Activated gamma-delta T cell (primary cell): ENCODE results near the gene ARMCX5.

Source experiments
- DNase-seq: peaks from one replicate; lab custom pipeline; 2025; lab: John Stamatoyannopoulos, UW
- total RNA-seq, 2 donors: gene quantifications; one replicate each; lab custom pipeline; 2026; lab: John Stamatoyannopoulos, UW

ARMCX5 gene
- total RNA-seq: 18.8 to 26.9 reads per million in 2 donors

DNA sequence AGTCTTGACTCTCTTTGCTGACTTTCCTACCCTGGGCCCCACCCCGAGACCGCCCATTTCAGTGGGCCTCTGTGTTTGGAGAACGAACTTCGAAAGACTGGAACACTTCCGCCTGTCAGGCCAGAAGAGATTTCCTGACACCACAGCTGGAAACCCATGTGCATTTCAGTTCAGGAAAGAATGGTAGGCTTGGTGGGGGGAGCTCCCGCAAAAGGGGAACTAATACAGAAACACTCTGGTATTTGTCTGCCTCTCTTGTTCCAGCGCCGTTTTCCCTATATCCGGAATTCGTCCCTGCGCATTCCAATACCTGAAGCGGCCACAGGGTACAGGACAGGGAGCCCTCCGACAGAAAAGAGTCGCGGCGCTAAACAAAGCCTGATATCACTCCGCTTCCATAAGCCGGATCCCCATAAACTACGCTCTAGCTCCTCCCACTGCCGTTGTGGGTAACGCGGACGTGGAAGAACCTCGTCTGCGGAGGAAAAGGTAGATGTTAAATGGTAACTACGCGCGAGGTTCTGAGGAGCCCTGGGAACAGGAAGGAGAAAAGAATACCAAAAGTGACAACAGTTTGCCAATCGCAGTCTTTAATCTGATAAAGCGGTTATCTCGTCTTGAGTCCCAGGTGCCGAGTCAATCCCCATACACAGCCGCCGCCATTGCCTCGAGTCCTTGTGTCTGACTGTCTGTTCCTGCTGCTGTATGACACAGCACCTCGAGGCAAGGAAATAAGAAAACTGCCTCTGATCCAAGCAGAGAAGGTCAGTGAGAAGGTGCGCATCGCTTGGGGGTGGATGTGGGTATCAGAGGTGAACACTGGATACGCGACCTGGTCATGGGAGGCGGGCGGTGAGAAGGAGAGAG is at the start of gene ARMCX5:
ARMCX5 (plus strand) TSS at position 432 of the 867 bp plus-strand sequence. CDS start 2,627 bp downstream, outside the sequence.
- DNase-seq: no peak

DNA sequence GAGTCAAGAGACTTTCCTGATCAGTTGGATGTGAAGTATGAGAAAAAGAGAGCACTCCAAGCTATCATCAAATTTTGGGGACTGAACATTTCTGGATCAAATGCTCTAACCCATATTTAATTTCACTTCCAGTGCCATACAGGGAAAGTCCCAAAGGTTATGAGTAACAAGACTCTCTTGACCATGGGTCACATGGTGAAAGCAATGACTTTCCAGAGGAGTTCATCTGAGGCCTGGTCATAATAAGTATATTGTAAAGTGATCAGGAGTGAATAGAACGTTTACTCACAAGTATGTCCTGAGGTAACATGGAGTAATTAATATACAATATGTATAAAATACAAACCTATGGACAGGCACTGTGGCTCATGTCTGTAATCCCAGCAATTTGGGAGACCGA is 40.7 kb upstream of the ARMCX5 start:
- no peak for DNase-seq

DNA sequence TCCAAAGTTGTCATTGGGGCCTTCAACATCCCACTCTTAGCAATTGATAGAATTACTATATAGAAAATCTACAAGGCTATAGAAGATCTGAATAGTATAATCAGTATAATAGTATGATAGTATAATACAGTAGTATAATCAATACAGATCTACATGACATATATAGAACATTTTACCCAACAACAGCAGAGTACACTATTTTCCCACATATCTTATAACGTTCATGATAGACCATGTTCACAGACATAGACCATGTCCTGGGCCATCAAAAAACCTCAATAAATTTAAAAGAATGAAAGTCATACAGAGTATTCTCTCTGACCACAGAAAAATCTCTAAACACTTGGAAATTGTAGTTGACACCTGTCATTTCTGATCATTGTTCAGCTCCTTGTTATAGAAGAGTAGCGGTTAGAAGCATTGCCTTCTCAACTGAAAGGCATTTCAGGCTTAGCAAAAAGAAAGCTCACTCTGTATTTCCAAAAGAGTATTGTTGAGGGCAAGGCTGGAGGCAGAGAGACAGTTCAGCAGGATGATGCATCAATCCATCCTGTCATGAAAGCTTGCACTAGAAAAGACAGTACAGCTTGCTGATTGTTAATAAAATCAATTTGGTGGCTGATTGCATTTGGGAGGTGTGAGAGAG is 38.8 kb upstream of the ARMCX5 start:
- DNase-seq: no peak

DNA sequence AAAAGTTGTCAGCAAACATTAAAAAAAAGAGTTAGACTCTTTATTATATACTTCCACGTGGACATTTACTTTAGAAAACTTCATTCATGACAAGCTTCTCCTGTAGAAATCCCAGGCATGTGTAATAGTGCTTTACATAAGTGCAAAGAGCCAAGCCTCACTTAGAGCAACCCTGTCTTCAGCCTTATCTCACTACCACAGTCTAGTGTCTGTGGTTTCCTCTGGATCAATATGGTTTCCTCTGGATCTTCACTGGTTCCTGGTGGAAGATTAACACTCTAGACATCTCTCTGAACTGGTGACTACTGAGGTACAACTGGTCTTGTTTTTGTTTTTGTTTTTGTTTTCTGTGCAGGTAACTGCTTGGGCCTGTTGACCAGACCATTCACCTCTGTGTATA is 18.4 kb upstream of the ARMCX5 start:
- no peak for DNase-seq

DNA sequence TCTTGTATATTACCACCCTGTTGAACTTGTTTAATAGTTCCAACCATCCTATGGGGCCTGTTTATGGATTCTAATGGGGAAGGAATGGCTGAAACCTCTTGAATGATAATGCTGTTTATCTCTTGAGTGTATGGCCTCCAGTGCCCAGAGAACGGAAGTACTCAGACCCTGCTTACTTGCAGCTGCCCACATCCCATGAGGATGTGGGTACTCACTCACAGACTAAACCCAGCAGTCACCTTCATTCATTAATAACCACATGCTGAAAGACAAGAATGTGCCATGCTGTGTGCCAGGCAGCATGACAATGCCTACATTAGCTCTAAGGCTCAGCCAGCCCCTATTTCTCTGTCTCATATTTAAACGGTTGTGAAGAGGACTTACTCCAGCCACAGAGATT is 5.9 kb upstream of the ARMCX5 start:
- no peak for DNase-seq

DNA sequence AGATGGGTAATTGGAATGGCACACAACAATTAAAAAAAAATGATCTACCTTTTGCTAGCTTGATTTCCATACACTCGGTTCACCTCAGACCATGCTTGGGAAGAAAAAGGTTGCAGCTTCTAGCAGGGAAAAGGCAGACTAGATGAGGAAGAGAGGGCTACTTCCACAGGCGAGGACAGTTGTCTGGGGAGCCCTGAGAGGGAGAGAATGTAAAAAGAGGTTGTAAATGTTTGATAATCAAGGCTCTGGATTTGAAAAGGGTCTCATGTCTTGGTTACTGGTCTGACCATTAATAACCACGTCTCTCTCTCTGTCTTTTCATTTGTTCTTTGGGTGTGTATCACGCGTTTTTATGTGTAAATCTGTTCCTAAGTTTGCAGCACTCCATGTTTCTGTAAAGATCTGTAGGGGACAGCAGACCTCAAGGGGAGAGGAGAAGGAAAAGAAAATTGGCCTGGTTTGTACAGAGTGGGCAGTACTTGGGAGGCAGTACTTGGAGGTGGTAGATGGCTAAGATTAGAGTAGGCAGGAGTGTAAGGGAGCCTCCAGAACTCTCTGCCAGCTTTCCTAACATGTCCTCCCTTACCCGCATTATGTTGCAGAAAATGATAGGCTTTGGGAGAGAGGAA is 750 bp downstream of the ARMCX5 start:
- no peak for DNase-seq

DNA sequence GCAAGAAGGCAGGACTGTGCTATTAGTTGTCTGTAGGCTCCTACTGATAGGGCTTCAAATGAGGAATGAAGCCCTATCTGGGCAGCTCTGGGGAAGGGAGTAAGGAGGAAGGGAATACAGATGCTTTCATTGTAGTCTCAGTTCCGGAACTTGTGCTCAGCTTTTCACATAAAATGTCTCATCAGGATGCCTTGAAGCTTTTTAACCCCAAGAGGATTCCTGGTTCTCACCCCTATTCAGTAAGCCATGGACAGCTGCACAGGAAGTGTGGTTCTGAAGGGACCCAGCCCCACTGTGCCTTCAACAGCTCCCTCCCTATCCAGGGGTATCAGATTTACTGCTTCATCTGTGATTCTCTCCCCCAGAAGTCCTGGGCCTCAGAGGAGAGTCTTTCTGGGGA is 5.0 kb downstream of the ARMCX5 start:
- DNase-seq: no peak

DNA sequence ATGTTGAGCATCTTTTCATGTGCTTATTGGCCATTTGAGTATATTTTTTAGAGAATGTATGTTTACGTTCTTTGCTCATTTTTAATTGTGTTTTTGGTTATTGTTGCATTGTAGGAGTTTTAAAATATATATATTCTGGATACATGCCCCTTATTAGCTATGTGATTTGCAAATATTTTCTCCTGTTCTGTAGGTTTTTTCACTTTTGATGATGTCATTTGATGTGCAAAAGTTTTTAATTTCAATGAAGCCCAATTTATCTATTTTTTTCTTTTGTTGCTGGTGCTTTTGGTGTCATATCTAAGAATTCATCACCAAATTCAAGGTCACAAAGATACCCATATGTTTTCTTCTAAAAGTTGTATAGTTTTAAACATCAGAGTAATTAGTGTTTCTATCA is 6.8 kb downstream of the ARMCX5 start:
- DNase-seq: no peak

DNA sequence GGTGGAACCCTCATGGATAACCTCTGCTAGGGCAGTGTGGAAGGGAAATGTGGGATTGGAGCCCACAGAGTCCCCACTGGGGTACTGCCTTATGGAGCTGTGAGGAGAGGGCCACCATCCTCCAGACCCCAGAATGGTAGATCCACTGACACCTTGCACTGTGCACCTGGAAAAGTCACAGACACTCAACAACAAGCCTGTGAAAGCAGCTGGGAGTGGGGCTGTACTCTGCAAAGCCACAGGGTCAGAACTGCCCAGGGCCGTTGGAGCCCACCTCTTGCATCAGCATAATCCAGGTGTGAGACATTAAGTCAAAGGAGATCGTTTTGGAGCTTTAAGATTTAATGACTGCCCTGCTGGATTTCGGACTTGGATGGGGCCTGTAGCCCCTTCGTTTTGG is 11.6 kb downstream of the ARMCX5 start:
- DNase-seq: no peak

DNA sequence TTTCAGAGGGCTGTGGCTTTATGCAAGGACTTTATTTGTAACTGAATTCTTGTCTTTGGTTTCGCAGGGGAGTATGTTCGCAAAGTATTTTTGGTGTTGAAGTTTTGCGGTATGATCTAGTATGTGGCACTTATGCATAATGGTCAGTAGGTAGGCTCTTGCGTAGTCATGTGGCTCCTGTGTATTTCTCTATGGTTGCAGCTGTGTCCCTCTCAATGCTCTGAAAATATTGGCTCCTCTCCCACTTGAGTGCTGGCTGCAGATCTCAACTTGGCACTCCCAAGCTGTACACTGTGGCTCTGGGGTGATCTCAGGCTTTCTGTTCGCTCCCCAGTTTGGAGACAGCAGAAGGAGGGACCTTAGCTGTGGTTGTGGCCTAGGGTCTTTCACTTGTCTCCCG is 24.8 kb downstream of the ARMCX5 start:
- DNase-seq: no peak

DNA sequence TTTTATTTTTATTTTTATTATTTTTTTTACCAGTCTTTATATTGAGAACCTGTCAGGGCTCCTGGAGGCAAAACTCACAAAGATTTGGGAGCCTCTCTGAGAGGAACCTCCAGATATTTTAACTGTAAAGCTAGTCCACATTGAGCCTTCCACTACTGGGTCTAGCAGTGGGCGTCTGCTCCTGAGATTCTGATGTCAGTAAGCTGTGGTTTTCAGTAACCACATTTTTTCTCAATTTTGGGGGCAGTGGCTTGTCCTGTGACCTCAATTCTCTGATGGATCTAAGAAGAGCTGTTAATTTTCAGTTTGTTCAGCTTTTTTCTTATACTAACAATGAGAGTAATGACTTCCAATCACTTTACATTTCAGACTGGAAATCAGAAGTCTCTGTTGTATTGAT is 28.3 kb downstream of the ARMCX5 start:
- DNase-seq: no peak

DNA sequence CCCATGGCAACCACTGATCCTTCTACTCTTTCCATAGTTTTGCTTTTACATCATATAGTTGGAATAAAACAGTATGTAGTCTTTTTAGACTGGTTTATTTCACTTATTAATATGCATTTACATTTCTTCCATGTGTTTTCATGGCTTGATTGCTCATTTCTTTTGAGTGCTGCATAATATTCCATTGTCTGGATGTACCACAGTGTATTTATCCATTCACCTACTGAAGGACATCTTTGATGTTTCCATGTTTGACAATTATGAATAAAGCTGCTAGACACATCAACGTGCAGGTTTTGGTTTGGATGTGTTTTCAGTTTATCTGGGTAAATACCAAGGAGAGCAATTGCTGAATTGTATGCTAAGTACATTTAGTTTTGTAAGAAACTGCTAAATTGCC is 38.2 kb downstream of the ARMCX5 start:
- DNase-seq: no peak

DNA sequence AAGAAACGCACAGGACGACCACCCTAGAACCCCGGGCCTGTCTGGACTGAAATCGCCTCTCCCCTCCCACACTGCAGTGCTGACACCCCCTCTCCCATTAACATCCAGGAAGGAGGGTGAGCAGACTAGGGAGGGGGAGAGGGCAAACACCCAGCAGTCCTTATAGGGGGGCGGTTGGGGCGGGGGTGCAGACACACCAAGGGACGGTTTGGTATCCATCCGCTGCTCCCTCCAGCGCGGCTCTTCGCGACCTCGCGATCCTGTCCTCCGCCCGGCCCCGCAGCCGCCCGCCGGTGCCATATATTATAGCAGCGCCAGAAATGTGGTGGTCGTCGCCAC is 51.6 kb downstream of the ARMCX5 start:
- DNase-seq: no peak

DNA sequence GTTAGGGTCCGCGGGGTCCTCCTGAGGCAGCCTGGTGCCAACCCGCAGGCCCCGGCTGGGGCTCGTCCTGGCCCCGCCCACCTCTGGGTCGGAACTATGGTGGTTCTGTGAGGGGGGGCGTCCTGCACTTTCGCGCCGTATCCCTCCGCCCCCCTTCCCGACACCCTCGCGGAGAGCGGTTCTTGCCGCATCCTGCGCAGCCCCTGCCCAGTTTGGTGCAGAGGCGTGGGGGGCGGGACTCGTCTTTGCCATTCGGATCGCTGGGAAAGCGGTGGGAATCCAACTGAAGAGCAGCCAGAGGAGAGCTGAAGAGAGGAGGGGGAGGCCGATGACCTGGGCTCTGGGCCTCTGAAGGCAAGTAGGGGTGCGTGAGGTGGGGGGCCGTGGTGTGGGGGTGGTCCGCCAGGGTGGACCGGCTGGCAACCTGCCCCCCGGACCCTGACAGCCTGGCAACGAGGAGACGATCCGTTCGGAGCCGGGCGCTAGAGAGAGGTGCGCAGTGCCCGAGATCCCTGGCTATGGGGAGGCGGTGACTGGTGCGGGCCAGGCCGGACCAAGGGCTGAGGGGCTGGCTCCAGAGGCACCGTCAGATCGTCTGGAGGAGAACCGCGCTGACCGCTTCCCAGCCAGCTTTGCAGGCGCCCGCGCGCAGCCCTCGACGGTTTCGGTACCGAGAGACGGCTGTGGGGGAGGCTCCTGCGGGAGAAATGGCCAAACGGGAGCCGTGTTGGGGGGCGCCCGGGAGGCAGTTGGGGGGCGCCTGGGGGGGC is 52.1 kb downstream of the ARMCX5 start, which contains the start of gene GPRASP1:
GPRASP1 (plus strand) TSS at position 242 of the 770 bp plus-strand sequence. CDS start 2,431 bp downstream, outside the sequence.
- DNase-seq: peak; percentile 46

DNA sequence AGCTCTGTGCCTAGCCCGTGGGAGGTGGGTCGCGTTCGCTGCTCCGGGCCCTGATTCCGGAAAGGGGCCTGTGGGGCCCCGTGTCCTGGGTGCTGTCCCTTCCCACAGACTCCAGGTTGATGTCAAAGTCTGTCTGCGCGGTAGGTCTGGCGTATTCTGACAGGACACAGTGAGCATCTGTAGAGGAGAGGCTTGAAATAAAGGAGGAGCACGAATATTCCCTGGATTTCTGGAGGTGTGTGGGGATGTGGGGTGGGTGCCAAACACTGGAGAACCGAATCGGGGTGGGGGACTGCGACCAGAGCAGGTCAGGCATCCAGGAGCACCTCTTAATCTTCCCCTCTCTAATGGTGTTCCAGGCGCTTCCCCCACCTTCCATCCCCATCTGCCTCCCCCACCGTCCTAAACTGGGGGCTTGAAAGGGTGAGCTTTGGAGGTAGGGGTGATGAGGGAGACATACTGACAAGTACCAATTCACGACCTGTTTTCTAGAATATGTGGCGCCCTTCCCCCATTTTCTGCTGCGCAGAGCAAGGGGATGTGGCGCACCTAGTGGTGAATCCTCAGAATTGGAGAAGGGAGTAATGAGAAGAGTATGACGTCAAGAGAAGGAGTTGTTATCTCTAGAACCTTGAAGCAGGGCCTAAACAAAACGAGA is 52.8 kb downstream of the ARMCX5 start:
- DNase-seq: no peak
